H1 (cell line): Measurements from ENCODE around the gene CARD11. TPM values are rescaled to one million over a fixed set of nuclear protein-coding genes. Genes with fewer than 3 reads are reported as not detected.

ENCODE experiments used
- CTCF ChIA-PET: fragments of 300-600 bp; sonication (Branson Sonifier 250); formaldehyde crosslinking; loops from one replicate; lab custom pipeline; 2021; ENCODE audit not compliant: partially characterized antibody; lab: Charles Lee
- POLR2A ChIA-PET: fragments of 300-600 bp; sonication (Branson Sonifier 250); formaldehyde crosslinking; loops from one replicate; lab custom pipeline; 2021; ENCODE audit warnings: inconsistent platforms; ENCODE audit not compliant: partially characterized antibody; lab: Charles Lee
- DNase-seq, 2 experiments: peaks; one replicate each; pipeline versions ENCODE4 v3.0.0 to v3.0.0-alpha.2; 2010 to 2022; ENCODE audit warnings: low spot score in 2 of 2, low read depth in 1 of 2, mixed read lengths in 1 of 2
- FAIRE-seq: peaks from 2 replicates; lab custom pipeline; 2011; peaks lifted over from hg19 to GRCh38; lab: Jason Lieb, UNC
- H2AFZ ChIP-seq: 2 replicates; pipeline ENCODE4 v1.8.1; 2012; ENCODE audit warnings: low read length, inconsistent platforms
- H2AK5ac ChIP-seq: 2 replicates; pipeline ENCODE4 v1.6.1; 2013; ENCODE audit warnings: low read depth, low read length
- H2BK120ac ChIP-seq: replicated peaks from 2 replicates; pipeline ENCODE3; 2013; ENCODE audit warnings: low read depth, low read length, inconsistent platforms
- H2BK12ac ChIP-seq: 2 replicates; pipeline ENCODE4 v1.6.1; 2013; ENCODE audit warnings: low read depth, low read length
- H2BK15ac ChIP-seq: 2 replicates; pipeline ENCODE4 v1.6.1; 2013; ENCODE audit warnings: low read length
- H2BK20ac ChIP-seq: 2 replicates; pipeline ENCODE4 v1.6.1; 2013; ENCODE audit warnings: low read length
- H2BK5ac ChIP-seq: 2 replicates; pipeline ENCODE4 v1.6.1; 2013; ENCODE audit warnings: low read depth, low read length
- H3K14ac ChIP-seq: 2 replicates; pipeline ENCODE4 v1.6.1; 2013; ENCODE audit warnings: inconsistent platforms; ENCODE audit not compliant: insufficient read length
- H3K18ac ChIP-seq: 2 replicates; pipeline ENCODE4 v1.6.1; 2013; ENCODE audit warnings: low read length; ENCODE audit errors: extremely low read depth
- H3K23ac ChIP-seq: 2 replicates; pipeline ENCODE4 v1.6.1; 2013; ENCODE audit warnings: inconsistent platforms; ENCODE audit not compliant: insufficient read length
- H3K23me2 ChIP-seq: 2 replicates; pipeline ENCODE4 v1.6.1; 2013; ENCODE audit warnings: low read depth, low read length
- H3K27ac ChIP-seq: 2 replicates; pipeline ENCODE4 v1.6.1; 2011; ENCODE audit warnings: low read depth, low read length, inconsistent platforms
- H3K27me3 ChIP-seq, 4 experiments: replicated peaks in 1 of 4; 1 replicate in 1 of 4; 2 replicates in 3 of 4; pipeline versions ENCODE4 v1.6.1 to v1.8.1; 2011 to 2013; ENCODE audit warnings: low read length in 3 of 4, mild to moderate bottlenecking in 3 of 4, inconsistent platforms in 2 of 4, mixed read lengths in 2 of 4, moderate library complexity in 1 of 4; ENCODE audit not compliant: control insufficient read depth in 3 of 4, insufficient read depth in 3 of 4; ENCODE audit errors: extremely low read depth in 1 of 4
- H3K36me3 ChIP-seq, 4 experiments: 2 replicates each; pipeline versions ENCODE4 v1.6.1 to v1.8.1; 2011 to 2013; ENCODE audit warnings: mild to moderate bottlenecking in 4 of 4, low read length in 3 of 4, moderate library complexity in 2 of 4, control low read depth in 1 of 4, inconsistent platforms in 1 of 4; ENCODE audit not compliant: insufficient read depth in 4 of 4, control insufficient read depth in 2 of 4
- H3K4ac ChIP-seq: replicated peaks from 2 replicates; pipeline ENCODE3; 2013; ENCODE audit warnings: low read length, low read depth, mixed read lengths, inconsistent platforms; ENCODE audit not compliant: insufficient read length
- H3K4me1 ChIP-seq, 4 experiments: replicated peaks in 1 of 4; 1 replicate in 1 of 4; 2 replicates in 3 of 4; pipeline versions ENCODE4 v1.6.1 to v1.8.1; 2011 to 2013; ENCODE audit warnings: low read length in 3 of 4, inconsistent platforms in 2 of 4, mixed read lengths in 1 of 4; ENCODE audit not compliant: insufficient read depth in 4 of 4, control insufficient read depth in 3 of 4
- H3K4me2 ChIP-seq, 2 experiments: 2 replicates each; pipeline versions ENCODE4 v1.6.1 to v1.8.1; 2011 to 2013; ENCODE audit warnings: low read depth in 2 of 2, low read length in 2 of 2, control low read depth in 1 of 2, inconsistent platforms in 1 of 2, mild to moderate bottlenecking in 1 of 2; ENCODE audit not compliant: insufficient read depth in 1 of 2
- H3K4me3 ChIP-seq, 4 experiments: fragments of 200-600, 300-600 bp in 1 of 4; sonication (generic), shearing (Covaris generic), sonication (Bioruptor Twin) in 1 of 4; 2 replicates each; pipeline versions ENCODE4 v1.5.1 to v1.8.1; 2011 to 2016; ENCODE audit warnings: low read length in 4 of 4, low read depth in 3 of 4, control low read depth in 2 of 4, inconsistent platforms in 2 of 4, mild to moderate bottlenecking in 2 of 4, mixed read lengths in 1 of 4, moderate library complexity in 1 of 4; ENCODE audit not compliant: insufficient read depth in 2 of 4; ENCODE audit errors: extremely low read depth in 1 of 4
- H3K56ac ChIP-seq: replicated peaks from 2 replicates; pipeline ENCODE3; 2013; ENCODE audit warnings: low read depth, mild to moderate bottlenecking, mixed read lengths, low read length, inconsistent platforms; ENCODE audit not compliant: insufficient read length
- H3K79me1 ChIP-seq: 2 replicates; pipeline ENCODE4 v1.6.1; 2013; ENCODE audit warnings: low read depth, low read length, control low read depth
- H3K79me2 ChIP-seq, 2 experiments: 2 replicates each; pipeline versions ENCODE4 v1.6.1 to v1.8.1; 2012 to 2013; ENCODE audit warnings: low read length in 2 of 2, mild to moderate bottlenecking in 2 of 2, inconsistent platforms in 1 of 2; ENCODE audit not compliant: insufficient read depth in 2 of 2, control insufficient read depth in 1 of 2
- H3K9ac ChIP-seq, 4 experiments: replicated peaks in 1 of 4; 1 replicate in 1 of 4; 2 replicates in 3 of 4; pipeline versions ENCODE4 v1.6.1 to v1.8.1; 2011 to 2013; ENCODE audit warnings: low read depth in 3 of 4, low read length in 3 of 4, control low read depth in 2 of 4, mild to moderate bottlenecking in 2 of 4, moderate library complexity in 2 of 4, inconsistent platforms in 1 of 4; ENCODE audit errors: extremely low read depth in 1 of 4
- H3K9me3 ChIP-seq, 2 experiments: 2 replicates each; pipeline versions ENCODE4 v1.6.1 to v1.8.1; 2012 to 2013; ENCODE audit warnings: mild to moderate bottlenecking in 2 of 2, moderate library complexity in 2 of 2, control low read depth in 1 of 2, inconsistent platforms in 1 of 2, low read depth in 1 of 2, low read length in 1 of 2, mixed read lengths in 1 of 2; ENCODE audit not compliant: insufficient read depth in 2 of 2
- H4K20me1 ChIP-seq, 2 experiments: replicated peaks in 1 of 2; 2 replicates each; pipeline versions ENCODE3 to v1.8.1; 2011 to 2013; ENCODE audit warnings: inconsistent platforms in 2 of 2, low read length in 2 of 2, mild to moderate bottlenecking in 1 of 2; ENCODE audit not compliant: insufficient read depth in 2 of 2, control insufficient read depth in 1 of 2
- H4K5ac ChIP-seq: 2 replicates; pipeline ENCODE4 v1.6.1; 2013; ENCODE audit warnings: low read length, low read depth, mixed read lengths, inconsistent platforms; ENCODE audit not compliant: insufficient read length
- H4K8ac ChIP-seq: 2 replicates; pipeline ENCODE4 v1.8.0; 2013; ENCODE audit warnings: mild to moderate bottlenecking, moderate library complexity, low read length, inconsistent platforms; ENCODE audit not compliant: insufficient read depth; ENCODE audit errors: extremely low read depth
- H4K91ac ChIP-seq: replicated peaks from 2 replicates; pipeline ENCODE3; 2013; ENCODE audit warnings: low read length, mixed read lengths, inconsistent platforms; ENCODE audit not compliant: insufficient read length
- BRCA1 ChIP-seq: IDR thresholded peaks from 2 replicates; pipeline ENCODE4 v1.6.1; 2012; ENCODE audit warnings: low read depth, low read length, improper control_type of control experiment
- CBX5 ChIP-seq: fragments of 300-800, 300-1000 bp; sonication (generic); IDR thresholded peaks from 2 replicates; pipeline ENCODE4 v1.7.1; 2016; ENCODE audit warnings: antibody characterized with exemption, low read length, low read depth
- CHD1 ChIP-seq: IDR thresholded peaks from 2 replicates; pipeline ENCODE4 v1.6.1; 2012; ENCODE audit warnings: low read depth, low read length, improper control_type of control experiment
- CTBP2 ChIP-seq: IDR thresholded peaks from 2 replicates; pipeline ENCODE4 v1.7.0; 2011; ENCODE audit warnings: borderline replicate concordance, mild to moderate bottlenecking, moderate library complexity, mixed read lengths, low read length; ENCODE audit not compliant: insufficient read depth, insufficient read length
- JUN ChIP-seq: IDR thresholded peaks from 2 replicates; pipeline ENCODE4 v1.6.1; 2011; ENCODE audit warnings: low read depth, mild to moderate bottlenecking, improper control_type of control experiment, low read length
- JUND ChIP-seq: IDR thresholded peaks from 2 replicates; pipeline ENCODE4 v1.6.1; 2011; ENCODE audit warnings: mild to moderate bottlenecking, improper control_type of control experiment, low read length
- KDM1A ChIP-seq: fragments of 200-600, 300-600 bp; sonication (generic); IDR thresholded peaks from 2 replicates; pipeline ENCODE4 v1.7.1; 2016; ENCODE audit warnings: mild to moderate bottlenecking, low read length, borderline replicate concordance
- MAFK ChIP-seq: IDR thresholded peaks from 2 replicates; pipeline ENCODE4 v1.6.1; 2012; ENCODE audit warnings: low read depth, mild to moderate bottlenecking, improper control_type of control experiment, low read length
- SIRT6 ChIP-seq: IDR thresholded peaks from one replicate; pipeline ENCODE4 v1.7.1; 2012; ENCODE audit warnings: low read length, inconsistent platforms
- YY1 ChIP-seq: IDR thresholded peaks from 2 replicates; pipeline ENCODE4 v1.6.1; 2011; ENCODE audit warnings: low read depth, mild to moderate bottlenecking, low read length
- WGBS, 2 experiments: shearing (Covaris generic) in 1 of 2; methylation state at CpG; one replicate each; pipeline versions ENCODE4 v1.1.6 to v1.1.7; 2013 to 2015; ENCODE audit warnings: low lambda C conversion rate in 2 of 2, mixed read lengths in 2 of 2, inconsistent platforms in 1 of 2, low coverage in 1 of 2, missing lambda C conversion rate in 1 of 2; ENCODE audit not compliant: insufficient replicate concordance in 2 of 2, insufficient coverage in 1 of 2, insufficient read length in 1 of 2; ENCODE audit errors: extremely low coverage in 1 of 2, missing lambda C conversion rate in 1 of 2; 5-methylcytosine and 5-hydroxymethylcytosine counted together
- polyA plus RNA-seq, 7 experiments: library from polyadenylated mRNA; depleted of rRNA in 3 of 7; stranded (reverse) in 5 of 7; unstranded in 2 of 7; fragments of >200 nt in 5 of 7; fragments of 200-250 nt in 2 of 7; gene quantifications; 1 replicate in 5 of 7; 2 replicates in 1 of 7; 4 replicates in 1 of 7; pipeline versions ENCODE4 v1.2.1 to v1.2.3, GENCODE V29; 2011 to 2013; ENCODE audit warnings: missing spikeins in 2 of 7, mixed read lengths in 2 of 7
- total RNA-seq: library from RNA; stranded (reverse); fragmentation: NEBNext Ultra II Directional; extraction: Animal tissue kit (Norgen Biotek cat#: 25700); gene quantifications from 2 replicates; pipeline ENCODE4 v1.2.1, GENCODE V29; 2021

Gene CARD11
- total and polyA plus RNA-seq, 2 of the 8 experiments (the other 6 are each of a cell fraction or from before 2014, with no cell fraction given) = 12.6 to 29.8 TPM

DNA sequence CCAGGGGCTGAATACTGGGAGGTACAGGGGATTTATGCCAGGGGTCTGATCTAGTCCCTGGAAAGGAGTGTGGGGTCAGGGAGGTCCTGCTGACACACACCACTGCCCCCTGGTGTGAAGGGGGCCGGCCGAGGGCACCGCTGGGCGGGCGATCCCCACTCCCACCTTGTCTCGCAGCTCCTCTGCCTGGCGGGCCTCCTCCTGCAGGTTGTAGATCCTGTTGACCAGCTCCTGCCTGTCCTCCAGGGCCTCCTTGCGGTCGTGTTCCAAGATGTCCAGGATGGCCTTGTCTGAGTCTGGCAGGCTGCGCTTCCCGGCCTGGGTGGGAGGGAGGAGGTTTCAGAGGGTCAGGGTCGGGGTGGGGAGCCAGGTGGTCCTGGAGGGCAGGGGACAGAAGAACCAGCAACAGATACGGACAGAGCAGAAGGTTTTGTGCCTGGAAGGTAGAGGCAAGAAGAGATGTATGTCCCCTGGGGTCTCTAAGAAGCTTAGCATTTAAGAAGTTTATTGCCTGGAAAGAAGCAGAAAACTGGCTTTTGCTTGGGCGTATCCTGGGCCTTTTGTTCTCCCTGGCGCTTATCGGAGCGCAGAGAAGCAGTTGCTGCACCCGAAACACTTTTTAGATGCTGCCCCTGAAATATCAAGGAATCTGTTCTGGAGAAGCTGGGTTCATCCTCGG lies 105.0 kb downstream of the CARD11 start:
- H4K91ac ChIP-seq = no peak overlapping the region
- TF ChIP-seq JUN (no peak), CHD1 (no peak), YY1 (no peak), CTBP2 (no peak), SIRT6 (no peak), BRCA1 (no peak), CBX5 (no peak), JUND (no peak), KDM1A (no peak), MAFK (no peak)
- H3K56ac ChIP-seq = no peak overlapping the region
- H3K79me2 ChIP-seq = no peaks in the 10 kb centered on the region
- H3K27me3 ChIP-seq = peaks cover 0 to 2% (median 0%) of the 10 kb centered on the region in 4 experiments; a peak in 1 of 7 replicates
- H2BK12ac ChIP-seq = no peak overlapping the region
- POLR2A ChIA-PET = interaction anchor here (0.6 to 1.0 kb wide), 4 partner anchors 15 to 150 kb away, joined by 3 to 4 read pairs (median 3); no protein-coding TSS in a partner anchor
- peaks cover 0 to 4% (median 0%) of the 10 kb centered on the region in 4 experiments; a peak in 3 of 7 replicates for H3K4me1 ChIP-seq
- H3K14ac ChIP-seq = no peak overlapping the region
- H3K4me2 ChIP-seq = no peak overlapping the region
- H2AK5ac ChIP-seq = no peak overlapping the region
- peaks cover 0 to 2% (median 0%) of the 10 kb centered on the region in 4 experiments; a peak in 2 of 8 replicates for H3K36me3 ChIP-seq
- no peak overlapping the region for H3K9ac ChIP-seq
- FAIRE-seq = no peak
- no peak overlapping the region for H2BK15ac ChIP-seq
- no peak overlapping the region for H3K18ac ChIP-seq
- no peak overlapping the region for H3K4me3 ChIP-seq
- H4K20me1 ChIP-seq = no peaks in the 10 kb centered on the region
- no peak overlapping the region for H4K8ac ChIP-seq
- H2AFZ ChIP-seq = no peak overlapping the region
- no peak overlapping the region for H3K27ac ChIP-seq
- no peak overlapping the region for H2BK5ac ChIP-seq
- no peak overlapping the region for H3K23ac ChIP-seq
- WGBS, 2 experiments = 85% methylated on average over 19 of the region's 19 CpGs; no CpG with 5 or more reads in 1 of the 2 experiments
- H3K4ac ChIP-seq = no peak overlapping the region
- no peaks in the 10 kb centered on the region for H3K79me1 ChIP-seq
- no peaks in the 10 kb centered on the region for H3K9me3 ChIP-seq
- no peak overlapping the region for H4K5ac ChIP-seq
- H2BK20ac ChIP-seq = no peak overlapping the region
- peaks cover 2% of the 10 kb centered on the region; the same call in 1 of the 2 replicates for H3K23me2 ChIP-seq
- no peak for DNase-seq
- no peak overlapping the region for H2BK120ac ChIP-seq
- CTCF ChIA-PET = interaction anchor here (0.5 to 1.9 kb wide), 5 partner anchors 10 to 984 kb away, joined by 3 to 7 read pairs (median 4); no protein-coding TSS in a partner anchor
